ENCODE results near the gene MUC2.

Gene MUC2

GRCh38 chr11:1085440-1086170, 10.9 kb downstream of the MUC2 start:
- H3K9me3 ChIP-seq (ENCODE audit: control insufficient read depth, insufficient read depth, low read depth, low read length) = no peaks in the 10 kb centered on the region
- H3K36me3 ChIP-seq (ENCODE audit: control insufficient read depth, insufficient read depth, low read length) = no peaks in the 10 kb centered on the region
- H3K4me3 ChIP-seq (ENCODE audit: low read depth, low read length) = no peak overlapping the region
- no peaks in the 10 kb centered on the region for H3K27me3 ChIP-seq (ENCODE audit: control insufficient read depth, insufficient read depth, low read length)
- no peaks in the 10 kb centered on the region for H3K4me1 ChIP-seq (ENCODE audit: control insufficient read depth, insufficient read depth, low read length)
- no peak overlapping the region for H3K9ac ChIP-seq (ENCODE audit: low read length)
- no peak overlapping the region for H3K27ac ChIP-seq (ENCODE audit: low read depth, low read length)

GRCh38 chr11:1086171-1087102, 11.8 kb downstream of the MUC2 start:
- Histone ChIP-seq H3K9ac (ENCODE audit: low read length) (no peak overlapping the region), H3K9me3 (ENCODE audit: control insufficient read depth, insufficient read depth, low read depth, low read length) (peaks cover 6% of the 10 kb centered on the region; the same call in 1 of the 2 replicates), H3K4me3 (ENCODE audit: low read depth, low read length) (no peak overlapping the region), H3K4me1 (ENCODE audit: control insufficient read depth, insufficient read depth, low read length) (no peaks in the 10 kb centered on the region), H3K27ac (ENCODE audit: low read depth, low read length) (no peak overlapping the region), H3K27me3 (ENCODE audit: control insufficient read depth, insufficient read depth, low read length) (no peaks in the 10 kb centered on the region), H3K36me3 (ENCODE audit: control insufficient read depth, insufficient read depth, low read length) (no peaks in the 10 kb centered on the region)

DNA sequence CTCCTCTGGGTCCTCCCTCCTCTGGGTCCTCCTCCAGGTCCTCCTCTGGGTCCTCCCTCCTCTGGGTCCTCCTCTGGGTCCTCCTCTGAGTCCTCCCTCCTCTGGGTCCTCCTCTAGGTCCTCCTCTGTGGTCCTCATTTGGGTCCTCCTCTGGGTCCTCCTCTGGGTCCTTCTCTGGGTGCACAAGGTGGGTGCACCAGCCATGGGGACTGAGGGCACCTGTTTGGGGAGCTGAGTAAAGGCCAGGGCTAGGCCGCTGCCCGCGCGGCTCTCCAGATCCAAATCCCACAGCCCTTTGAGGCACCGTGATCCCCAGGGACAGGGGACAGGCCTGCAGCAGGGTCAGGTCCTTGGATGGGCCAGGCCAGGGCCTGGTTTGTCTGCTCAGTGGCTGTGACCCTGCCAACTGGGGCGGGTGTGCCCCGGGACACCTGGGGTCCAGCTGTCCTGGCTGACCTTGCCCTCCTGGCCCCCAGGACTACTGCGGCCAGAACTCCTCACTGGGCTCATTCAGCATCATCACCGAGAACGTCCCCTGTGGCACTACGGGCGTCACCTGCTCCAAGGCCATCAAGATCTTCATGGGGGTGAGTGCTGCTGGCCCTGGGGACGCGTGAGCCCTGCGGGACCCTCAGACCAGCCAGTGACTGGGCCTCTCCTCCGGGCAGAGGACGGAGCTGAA, 12.7 kb downstream of the MUC2 start:
- H3K4me3 ChIP-seq (ENCODE audit: low read depth, low read length) = no peak overlapping the region
- no peaks in the 10 kb centered on the region for H3K27me3 ChIP-seq (ENCODE audit: control insufficient read depth, insufficient read depth, low read length)
- H3K27ac ChIP-seq (ENCODE audit: low read depth, low read length) = no peak overlapping the region
- H3K36me3 ChIP-seq (ENCODE audit: control insufficient read depth, insufficient read depth, low read length) = no peaks in the 10 kb centered on the region
- peaks cover 10% of the 10 kb centered on the region; the same call in 1 of the 2 replicates for H3K9me3 ChIP-seq (ENCODE audit: control insufficient read depth, insufficient read depth, low read depth, low read length)
- H3K4me1 ChIP-seq (ENCODE audit: control insufficient read depth, insufficient read depth, low read length) = no peaks in the 10 kb centered on the region
- H3K9ac ChIP-seq (ENCODE audit: low read length) = no peak overlapping the region

DNA sequence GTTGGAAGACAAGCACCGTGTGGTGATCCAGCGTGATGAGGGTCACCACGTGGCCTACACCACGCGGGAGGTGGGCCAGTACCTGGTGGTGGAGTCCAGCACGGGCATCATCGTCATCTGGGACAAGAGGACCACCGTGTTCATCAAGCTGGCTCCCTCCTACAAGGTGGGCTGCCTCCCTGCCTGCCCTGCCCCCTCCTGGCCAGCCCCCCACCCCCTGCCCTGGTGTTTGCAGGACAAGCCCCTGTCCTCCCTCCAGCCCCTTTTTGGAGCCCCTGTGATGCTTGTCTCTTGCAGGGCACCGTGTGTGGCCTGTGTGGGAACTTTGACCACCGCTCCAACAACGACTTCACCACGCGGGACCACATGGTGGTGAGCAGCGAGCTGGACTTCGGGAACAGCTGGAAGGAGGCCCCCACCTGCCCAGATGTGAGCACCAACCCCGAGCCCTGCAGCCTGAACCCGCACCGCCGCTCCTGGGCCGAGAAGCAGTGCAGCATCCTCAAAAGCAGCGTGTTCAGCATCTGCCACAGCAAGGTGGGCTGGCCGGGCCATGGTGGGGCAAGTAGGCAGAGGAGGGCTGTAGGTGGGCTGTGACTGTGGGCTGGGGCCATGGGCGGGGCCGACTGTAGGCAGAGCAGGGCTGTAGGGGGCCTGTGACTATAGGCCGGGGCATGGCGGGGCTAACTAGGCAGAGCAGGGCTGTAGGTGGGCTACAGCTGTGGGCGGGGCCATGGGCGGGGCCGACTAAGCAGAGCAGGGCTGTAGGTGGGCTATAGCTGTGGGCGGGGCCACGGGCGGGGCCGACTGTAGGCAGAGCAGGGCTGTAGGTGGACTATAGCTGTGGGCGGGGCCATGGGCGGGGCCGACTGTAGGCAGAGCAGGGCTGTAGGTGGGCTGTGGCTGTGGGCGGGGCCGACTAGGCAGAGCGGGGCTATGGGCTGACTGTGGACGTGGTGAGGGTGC, 13.6 kb downstream of the MUC2 start:
- Histone ChIP-seq H3K9me3 (ENCODE audit: control insufficient read depth, insufficient read depth, low read depth, low read length) (peaks cover 10% of the 10 kb centered on the region; the same call in 1 of the 2 replicates), H3K9ac (ENCODE audit: low read length) (no peak overlapping the region), H3K27me3 (ENCODE audit: control insufficient read depth, insufficient read depth, low read length) (no peaks in the 10 kb centered on the region), H3K4me3 (ENCODE audit: low read depth, low read length) (no peak overlapping the region), H3K36me3 (ENCODE audit: control insufficient read depth, insufficient read depth, low read length) (no peaks in the 10 kb centered on the region), H3K4me1 (ENCODE audit: control insufficient read depth, insufficient read depth, low read length) (no peaks in the 10 kb centered on the region), H3K27ac (ENCODE audit: low read depth, low read length) (no peak overlapping the region)

DNA sequence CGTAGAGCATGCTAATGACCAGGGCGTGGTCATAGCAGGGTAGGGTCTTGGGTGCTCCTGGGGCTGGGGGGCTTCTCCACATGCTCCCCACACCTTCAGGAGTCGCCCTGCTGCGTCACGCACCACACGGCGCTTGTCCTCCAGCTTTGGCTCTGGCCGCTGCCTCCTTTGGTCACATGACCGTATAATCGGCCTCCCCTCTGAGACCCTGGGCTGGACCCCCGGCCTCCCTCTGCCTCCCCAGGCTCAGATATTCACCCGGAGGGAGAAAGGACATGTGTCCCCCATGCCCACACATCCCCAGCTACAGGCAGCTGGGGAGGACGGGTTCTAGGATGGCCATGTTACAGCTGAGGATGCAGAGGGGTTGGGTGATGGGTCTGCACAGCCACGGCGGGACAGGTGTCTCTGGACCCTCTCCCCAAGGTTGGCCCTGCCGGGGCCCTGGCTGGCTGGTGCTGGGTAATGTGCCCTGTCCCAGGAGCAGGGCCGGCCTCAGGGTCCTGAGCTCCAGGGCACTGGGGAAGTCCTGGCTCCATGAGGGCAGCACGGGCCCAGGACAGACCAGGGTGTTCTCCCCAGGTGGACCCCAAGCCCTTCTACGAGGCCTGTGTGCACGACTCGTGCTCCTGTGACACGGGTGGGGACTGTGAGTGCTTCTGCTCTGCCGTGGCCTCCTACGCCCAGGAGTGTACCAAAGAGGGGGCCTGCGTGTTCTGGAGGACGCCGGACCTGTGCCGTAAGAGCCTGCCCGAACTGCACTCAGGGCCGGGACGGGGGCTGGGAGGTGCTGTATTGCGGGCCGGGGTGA, 14.5 kb downstream of the MUC2 start:
- Histone ChIP-seq H3K27ac (ENCODE audit: low read depth, low read length) (no peak overlapping the region), H3K4me3 (ENCODE audit: low read depth, low read length) (no peak overlapping the region), H3K4me1 (ENCODE audit: control insufficient read depth, insufficient read depth, low read length) (no peaks in the 10 kb centered on the region), H3K36me3 (ENCODE audit: control insufficient read depth, insufficient read depth, low read length) (no peaks in the 10 kb centered on the region), H3K9ac (ENCODE audit: low read length) (no peak overlapping the region), H3K27me3 (ENCODE audit: control insufficient read depth, insufficient read depth, low read length) (no peaks in the 10 kb centered on the region), H3K9me3 (ENCODE audit: control insufficient read depth, insufficient read depth, low read depth, low read length) (peaks cover 10% of the 10 kb centered on the region; the same call in 1 of the 2 replicates)

GRCh38 chr11:1089738-1090599, 15.3 kb downstream of the MUC2 start:
- H3K4me1 ChIP-seq (ENCODE audit: control insufficient read depth, insufficient read depth, low read length) = no peaks in the 10 kb centered on the region
- no peak overlapping the region for H3K27ac ChIP-seq (ENCODE audit: low read depth, low read length)
- no peak overlapping the region for H3K9ac ChIP-seq (ENCODE audit: low read length)
- H3K36me3 ChIP-seq (ENCODE audit: control insufficient read depth, insufficient read depth, low read length) = no peaks in the 10 kb centered on the region
- peaks cover 10% of the 10 kb centered on the region; the same call in 1 of the 2 replicates for H3K9me3 ChIP-seq (ENCODE audit: control insufficient read depth, insufficient read depth, low read depth, low read length)
- H3K27me3 ChIP-seq (ENCODE audit: control insufficient read depth, insufficient read depth, low read length) = no peaks in the 10 kb centered on the region
- H3K4me3 ChIP-seq (ENCODE audit: low read depth, low read length) = no peak overlapping the region

- Histone ChIP-seq H3K9me3 (ENCODE audit: control insufficient read depth, insufficient read depth, low read depth, low read length) (peaks cover 17% of the 10 kb centered on the region; the same call in 1 of the 2 replicates), H3K36me3 (ENCODE audit: control insufficient read depth, insufficient read depth, low read length) (no peaks in the 10 kb centered on the region), H3K27ac (ENCODE audit: low read depth, low read length) (no peak overlapping the region), H3K4me3 (ENCODE audit: low read depth, low read length) (no peak overlapping the region), H3K9ac (ENCODE audit: low read length) (no peak overlapping the region), H3K4me1 (ENCODE audit: control insufficient read depth, insufficient read depth, low read length) (no peaks in the 10 kb centered on the region), H3K27me3 (ENCODE audit: control insufficient read depth, insufficient read depth, low read length) (no peaks in the 10 kb centered on the region)
Measured at GRCh38 chr11:1090600-1091331, 16.1 kb downstream of the MUC2 start.

GRCh38 chr11:1091332-1092083, 16.8 kb downstream of the MUC2 start:
- H3K36me3 ChIP-seq (ENCODE audit: control insufficient read depth, insufficient read depth, low read length) = no peaks in the 10 kb centered on the region
- no peaks in the 10 kb centered on the region for H3K27me3 ChIP-seq (ENCODE audit: control insufficient read depth, insufficient read depth, low read length)
- no peak overlapping the region for H3K27ac ChIP-seq (ENCODE audit: low read depth, low read length)
- H3K4me1 ChIP-seq (ENCODE audit: control insufficient read depth, insufficient read depth, low read length) = no peaks in the 10 kb centered on the region
- no peak overlapping the region for H3K9ac ChIP-seq (ENCODE audit: low read length)
- H3K9me3 ChIP-seq (ENCODE audit: control insufficient read depth, insufficient read depth, low read depth, low read length) = peaks cover 24% of the 10 kb centered on the region
- no peak overlapping the region for H3K4me3 ChIP-seq (ENCODE audit: low read depth, low read length)
